WERI-Rb-1 (cell line): ENCODE results near the gene PRSS1.

Experiments
- DNase-seq: peaks from one replicate; pipeline ENCODE4 v3.0.0-alpha.2; 2020
- H3K27ac ChIP-seq: fragments of 250-450 bp; sonication (Bioruptor Pico); 2 replicates; pipeline ENCODE4 v1.5.1; 2020; ENCODE audit warnings: mild to moderate bottlenecking, moderate library complexity
- H3K27me3 ChIP-seq: fragments of 250-450 bp; sonication (Bioruptor Pico); 2 replicates; pipeline ENCODE4 v1.5.1; 2021; ENCODE audit warnings: mild to moderate bottlenecking, low read depth, moderate library complexity; ENCODE audit not compliant: insufficient read depth, severe bottlenecking
- H3K36me3 ChIP-seq: fragments of 250-450 bp; sonication (Bioruptor Pico); 2 replicates; pipeline ENCODE4 v1.5.1; 2020; ENCODE audit warnings: mild to moderate bottlenecking, moderate library complexity
- H3K4me3 ChIP-seq: 2 replicates; pipeline ENCODE4 v1.5.1; 2011; ENCODE audit warnings: low read depth, mild to moderate bottlenecking, control low read depth, low read length
- H3K9me3 ChIP-seq: fragments of 250-450 bp; sonication (Bioruptor Pico); 2 replicates; pipeline ENCODE4 v1.5.1; 2021; ENCODE audit warnings: mild to moderate bottlenecking, moderate library complexity; ENCODE audit not compliant: severe bottlenecking
- TF ChIP-seq, protein P1 (sequence below): IDR thresholded peaks from 2 replicates; pipeline ENCODE4 v1.5.1; 2011; ENCODE audit warnings: low read depth, mild to moderate bottlenecking, control low read depth, inconsistent platforms, low read length

Gene PRSS1

DNA sequence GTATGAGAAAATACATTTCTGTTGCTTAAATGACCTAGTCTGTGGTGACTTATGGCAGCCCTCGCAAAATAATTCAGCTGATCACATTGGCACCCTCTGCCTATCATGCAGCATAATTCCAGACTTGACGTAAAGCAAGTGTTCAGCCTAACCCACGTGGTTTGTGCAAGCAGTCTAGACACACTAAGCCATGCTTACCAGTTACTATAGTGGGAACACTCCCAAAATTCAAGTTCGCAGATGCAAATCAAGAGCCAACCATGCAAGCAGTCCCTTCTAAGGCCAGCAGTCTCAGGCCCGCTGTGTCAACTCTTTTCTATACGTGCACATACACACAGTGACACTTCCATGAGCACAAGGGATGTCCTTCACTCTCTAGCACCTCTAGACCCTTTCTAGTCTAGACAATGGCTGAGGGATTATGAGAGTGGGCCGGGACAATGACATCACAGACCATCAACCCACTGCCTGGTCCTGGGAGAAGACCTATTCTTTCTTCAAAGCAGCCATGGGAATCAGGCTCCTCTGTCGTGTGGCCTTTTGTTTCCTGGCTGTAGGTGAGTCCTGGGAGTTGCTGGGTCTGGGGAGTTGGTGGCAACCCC is 29.0 kb upstream of the PRSS1 start:
- TF ChIP-seq, protein P1, sequence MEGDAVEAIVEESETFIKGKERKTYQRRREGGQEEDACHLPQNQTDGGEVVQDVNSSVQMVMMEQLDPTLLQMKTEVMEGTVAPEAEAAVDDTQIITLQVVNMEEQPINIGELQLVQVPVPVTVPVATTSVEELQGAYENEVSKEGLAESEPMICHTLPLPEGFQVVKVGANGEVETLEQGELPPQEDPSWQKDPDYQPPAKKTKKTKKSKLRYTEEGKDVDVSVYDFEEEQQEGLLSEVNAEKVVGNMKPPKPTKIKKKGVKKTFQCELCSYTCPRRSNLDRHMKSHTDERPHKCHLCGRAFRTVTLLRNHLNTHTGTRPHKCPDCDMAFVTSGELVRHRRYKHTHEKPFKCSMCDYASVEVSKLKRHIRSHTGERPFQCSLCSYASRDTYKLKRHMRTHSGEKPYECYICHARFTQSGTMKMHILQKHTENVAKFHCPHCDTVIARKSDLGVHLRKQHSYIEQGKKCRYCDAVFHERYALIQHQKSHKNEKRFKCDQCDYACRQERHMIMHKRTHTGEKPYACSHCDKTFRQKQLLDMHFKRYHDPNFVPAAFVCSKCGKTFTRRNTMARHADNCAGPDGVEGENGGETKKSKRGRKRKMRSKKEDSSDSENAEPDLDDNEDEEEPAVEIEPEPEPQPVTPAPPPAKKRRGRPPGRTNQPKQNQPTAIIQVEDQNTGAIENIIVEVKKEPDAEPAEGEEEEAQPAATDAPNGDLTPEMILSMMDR = no peak
- no peak overlapping the region for H3K27ac ChIP-seq
- H3K36me3 ChIP-seq = no peaks in the 10 kb centered on the region
- no peak overlapping the region for H3K4me3 ChIP-seq
- H3K9me3 ChIP-seq = no peaks in the 10 kb centered on the region
- no peaks in the 10 kb centered on the region for H3K27me3 ChIP-seq
- DNase-seq = no peak

DNA sequence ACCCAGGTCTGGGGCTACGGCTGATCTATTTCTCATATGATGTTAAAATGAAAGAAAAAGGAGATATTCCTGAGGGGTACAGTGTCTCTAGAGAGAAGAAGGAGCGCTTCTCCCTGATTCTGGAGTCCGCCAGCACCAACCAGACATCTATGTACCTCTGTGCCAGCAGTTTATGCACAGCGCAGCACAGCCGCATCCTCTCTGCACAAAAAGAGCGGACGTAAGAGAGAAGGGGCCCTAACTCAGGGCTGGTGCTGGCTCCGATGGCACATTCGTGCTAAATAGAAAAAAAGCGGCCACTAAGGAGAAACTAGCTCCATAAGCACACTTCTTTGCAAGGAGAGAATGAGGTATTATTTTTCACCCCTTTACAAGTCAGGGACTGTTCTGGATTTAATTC is 28.3 kb upstream of the PRSS1 start:
- Histone ChIP-seq H3K36me3 (no peaks in the 10 kb centered on the region), H3K27me3 (no peaks in the 10 kb centered on the region), H3K9me3 (no peaks in the 10 kb centered on the region), H3K4me3 (no peak overlapping the region), H3K27ac (no peak overlapping the region)
- TF ChIP-seq, protein P1 = no peak
- no peak for DNase-seq

DNA sequence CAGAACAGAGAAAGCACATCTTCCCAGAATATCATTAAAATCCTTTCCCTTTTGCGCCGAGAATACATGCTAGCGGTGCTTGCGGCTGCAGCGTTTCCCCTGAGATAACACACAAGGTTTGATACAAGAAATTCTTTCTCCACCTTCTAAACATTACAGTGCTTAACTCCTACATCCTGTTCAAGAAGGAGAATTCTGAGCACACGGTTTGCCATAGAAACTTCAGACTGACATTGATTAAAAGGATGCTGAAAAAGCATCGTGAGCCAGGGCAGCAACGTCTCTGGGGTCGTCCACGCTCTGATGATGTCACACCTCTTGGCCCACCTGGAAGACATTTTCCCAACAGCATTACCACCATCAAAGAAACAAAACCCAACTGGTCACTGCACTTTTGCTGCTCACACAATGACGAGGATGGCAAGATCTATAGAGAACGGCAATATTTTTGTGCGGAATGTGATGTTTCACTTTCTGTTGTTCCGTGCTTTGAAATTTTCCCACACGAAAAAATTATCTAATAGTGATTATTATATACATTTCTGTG is 27.0 kb upstream of the PRSS1 start:
- DNase-seq = no peak
- H3K36me3 ChIP-seq = no peaks in the 10 kb centered on the region
- H3K27me3 ChIP-seq = no peaks in the 10 kb centered on the region
- no peaks in the 10 kb centered on the region for H3K9me3 ChIP-seq
- no peak overlapping the region for H3K4me3 ChIP-seq
- TF ChIP-seq, protein P1 = no peak
- H3K27ac ChIP-seq = no peak overlapping the region

DNA sequence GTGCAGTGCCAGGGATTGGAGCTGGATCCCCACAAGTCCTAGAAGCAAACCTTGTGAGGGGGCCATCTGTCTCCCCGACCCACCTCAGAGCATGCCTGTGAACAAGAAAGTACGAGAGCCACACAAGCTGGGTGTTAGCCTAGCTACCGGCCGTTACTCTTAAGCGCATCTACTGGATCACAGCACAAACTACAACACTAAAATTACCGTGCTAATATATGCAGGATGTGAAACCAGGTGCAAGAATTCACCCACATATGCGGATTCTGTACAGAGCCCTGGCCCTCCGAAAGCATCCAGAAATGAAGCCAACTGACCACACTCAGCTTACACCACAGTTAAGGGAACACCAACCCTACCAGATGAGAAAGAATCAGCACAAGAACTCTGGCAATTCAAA is 16.0 kb upstream of the PRSS1 start:
- H3K4me3 ChIP-seq = no peak overlapping the region
- H3K9me3 ChIP-seq = no peaks in the 10 kb centered on the region
- H3K27me3 ChIP-seq = no peaks in the 10 kb centered on the region
- H3K27ac ChIP-seq = no peak overlapping the region
- no peaks in the 10 kb centered on the region for H3K36me3 ChIP-seq
- no peak for DNase-seq
- TF ChIP-seq, protein P1 = no peak

DNA sequence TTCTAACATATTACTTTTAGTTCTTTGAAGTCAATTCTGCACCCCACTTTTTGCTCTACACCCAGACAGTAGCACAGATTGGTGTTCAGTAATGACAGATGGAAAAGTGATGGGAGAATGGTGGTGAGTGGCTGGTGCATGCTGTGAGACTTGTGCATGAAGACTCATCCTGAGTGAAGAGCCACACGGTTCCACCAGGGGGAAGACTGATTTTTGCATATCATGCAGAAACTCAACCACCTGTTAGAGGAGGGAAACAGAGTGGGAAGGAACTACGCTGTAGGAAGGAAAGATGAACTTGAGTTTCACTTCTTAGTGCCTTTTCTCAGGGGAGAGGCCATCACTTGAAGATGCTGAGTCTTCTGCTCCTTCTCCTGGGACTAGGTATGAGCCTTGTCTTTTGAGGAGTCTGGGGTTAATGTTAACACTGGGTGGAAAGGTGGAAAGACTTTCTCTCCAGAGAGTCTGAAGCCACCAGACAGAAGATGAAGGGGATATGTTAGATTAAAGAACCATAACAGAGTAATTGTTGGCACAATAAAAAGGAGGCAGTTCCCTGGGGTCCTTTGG is 9.3 kb upstream of the PRSS1 start:
- TF ChIP-seq, protein P1 = no peak
- no peaks in the 10 kb centered on the region for H3K27me3 ChIP-seq
- no peak for DNase-seq

More for the DNA sequence above, 9.3 kb upstream of the PRSS1 start:
- Histone ChIP-seq H3K36me3 (no peaks in the 10 kb centered on the region), H3K9me3 (no peaks in the 10 kb centered on the region), H3K4me3 (no peak overlapping the region), H3K27ac (no peak overlapping the region)
